Ishikawa (cell line): ENCODE results near the gene EFHC1.

Source experiments
- CEBPB ChIP-seq: IDR thresholded peaks from 2 replicates; pipeline ENCODE4 v1.6.1; 2012
- CREB1 ChIP-seq: IDR thresholded peaks from 2 replicates; pipeline ENCODE4 v1.6.1; 2012; ENCODE audit warnings: low read depth
- EGR1 ChIP-seq: IDR thresholded peaks from 2 replicates; pipeline ENCODE4 v1.6.1; 2012
- EP300 ChIP-seq: IDR thresholded peaks from 2 replicates; pipeline ENCODE4 v1.6.1; 2012; ENCODE audit warnings: borderline replicate concordance
- FOXM1 ChIP-seq: IDR thresholded peaks from 2 replicates; pipeline ENCODE4 v1.6.1; 2012; ENCODE audit warnings: low read depth, borderline replicate concordance
- MAX ChIP-seq: IDR thresholded peaks from 2 replicates; pipeline ENCODE4 v1.6.1; 2012
- NFIC ChIP-seq: IDR thresholded peaks from 2 replicates; pipeline ENCODE4 v1.6.1; 2012
- RAD21 ChIP-seq: IDR thresholded peaks from 2 replicates; pipeline ENCODE4 v1.6.1; 2012; ENCODE audit warnings: low read depth
- REST ChIP-seq: IDR thresholded peaks from 2 replicates; pipeline ENCODE4 v1.6.1; 2012; ENCODE audit warnings: low read depth, mild to moderate bottlenecking
- TAF1 ChIP-seq: IDR thresholded peaks from 2 replicates; pipeline ENCODE4 v1.6.1; 2012; ENCODE audit warnings: low read depth, mild to moderate bottlenecking
- TCF12 ChIP-seq: IDR thresholded peaks from 2 replicates; pipeline ENCODE4 v1.6.1; 2012; ENCODE audit warnings: low read depth
- TEAD4 ChIP-seq: IDR thresholded peaks from 2 replicates; pipeline ENCODE4 v1.6.1; 2012
- USF1 ChIP-seq: IDR thresholded peaks from 2 replicates; pipeline ENCODE4 v1.6.1; 2012
- YY1 ChIP-seq: IDR thresholded peaks from 2 replicates; pipeline ENCODE4 v1.6.1; 2012; ENCODE audit warnings: low read depth
- ZBTB7A ChIP-seq: IDR thresholded peaks from 2 replicates; pipeline ENCODE4 v1.6.1; 2012; ENCODE audit warnings: low read depth

The EFHC1 gene

GRCh38 chr6:52523378-52524142 lies 103.4 kb downstream of the EFHC1 start:
- TF ChIP-seq FOXM1: no peak
- TF ChIP-seq TCF12: no peak
- TF ChIP-seq YY1: no peak
- TF ChIP-seq ZBTB7A: no peak
- no peak for TF ChIP-seq MAX
- TF ChIP-seq EGR1: no peak
- TF ChIP-seq NFIC: no peak
- no peak for TF ChIP-seq TAF1
- no peak for TF ChIP-seq EP300
- no peak for TF ChIP-seq TEAD4
- no peak for TF ChIP-seq RAD21
- TF ChIP-seq CEBPB: no peak
- no peak for TF ChIP-seq USF1
- no peak for TF ChIP-seq REST

- TF ChIP-seq USF1: no peak
- no peak for TF ChIP-seq TEAD4
- no peak for TF ChIP-seq TAF1
- no peak for TF ChIP-seq TCF12
- TF ChIP-seq CEBPB: no peak
- TF ChIP-seq EGR1: no peak
- no peak for TF ChIP-seq REST
- no peak for TF ChIP-seq FOXM1
- no peak for TF ChIP-seq MAX
- no peak for TF ChIP-seq CREB1
- no peak for TF ChIP-seq YY1
- no peak for TF ChIP-seq NFIC
- TF ChIP-seq ZBTB7A: no peak
- TF ChIP-seq EP300: no peak
- no peak for TF ChIP-seq RAD21
Measured at GRCh38 chr6:52524918-52525317, 104.8 kb downstream of the EFHC1 start.

GRCh38 chr6:52526634-52527033 lies 106.5 kb downstream of the EFHC1 start:
- no peak for TF ChIP-seq REST
- TF ChIP-seq MAX: no peak
- no peak for TF ChIP-seq FOXM1
- no peak for TF ChIP-seq EGR1
- TF ChIP-seq TEAD4: no peak
- no peak for TF ChIP-seq RAD21

GRCh38 chr6:52527436-52527835 lies 107.3 kb downstream of the EFHC1 start:
- TF ChIP-seq TCF12: no peak
- TF ChIP-seq YY1: no peak
- TF ChIP-seq REST: no peak
- TF ChIP-seq TAF1: no peak
- no peak for TF ChIP-seq MAX
- no peak for TF ChIP-seq CEBPB
- no peak for TF ChIP-seq FOXM1
- no peak for TF ChIP-seq EGR1
- no peak for TF ChIP-seq USF1
- no peak for TF ChIP-seq TEAD4
- TF ChIP-seq ZBTB7A: no peak
- TF ChIP-seq EP300: no peak
- no peak for TF ChIP-seq CREB1
